ENCODE data around the gene HDAC4.

HDAC4 gene

DNA sequence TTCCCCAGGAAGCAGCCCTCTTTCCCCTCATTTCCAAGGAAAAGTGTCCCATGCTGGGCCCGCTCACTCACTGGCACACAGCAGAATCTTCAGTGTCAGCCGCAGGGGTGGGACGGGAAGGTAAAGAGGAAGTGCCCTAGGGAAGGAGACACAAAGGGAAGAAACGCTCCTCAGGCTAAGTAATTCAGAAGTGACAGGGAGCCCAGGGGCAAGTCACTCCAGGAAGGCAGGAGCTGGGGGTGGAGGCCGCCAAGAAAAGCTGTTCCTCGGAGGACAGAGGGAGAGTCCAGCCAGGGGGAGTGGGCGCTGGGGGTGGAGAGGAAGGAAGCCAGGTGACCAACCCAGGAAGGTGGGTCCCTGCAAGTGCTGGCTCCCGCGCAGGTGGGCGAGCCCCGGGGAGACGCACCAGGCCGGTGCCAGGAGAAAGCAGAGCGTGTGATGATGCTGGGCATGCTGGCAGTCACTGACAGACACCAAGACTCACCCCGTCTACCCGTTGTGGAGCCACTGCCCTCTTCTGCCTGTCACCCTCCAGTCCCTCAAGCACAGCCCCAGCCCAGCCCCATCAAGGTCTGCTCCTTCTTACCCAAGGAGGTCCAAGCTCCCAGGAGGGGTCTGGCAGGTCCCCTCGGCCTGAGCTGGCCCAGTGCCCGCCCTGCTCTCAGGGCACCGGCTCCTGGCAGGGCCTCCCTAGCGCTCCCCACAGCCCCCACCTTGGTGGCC is 21.7 kb downstream of the HDAC4 start:
- Histone ChIP-seq H3K9ac (ENCODE audit: low read length in 5 of 5) (no peak overlapping the region), H3K27me3 (ENCODE audit: control insufficient read depth in 5 of 5, insufficient read depth in 4 of 5, low read length in 5 of 5) (no peaks in the 10 kb centered on the region), H3K36me3 (ENCODE audit: control insufficient read depth in 5 of 5, insufficient read depth in 5 of 5, low read length in 5 of 5) (peaks cover 0 to 16% (median 3%) of the 10 kb centered on the region in 5 donors), H3K27ac (ENCODE audit: low read depth, low read length) (no peak overlapping the region), H3K4me1 (ENCODE audit: control insufficient read depth in 5 of 5, insufficient read depth in 5 of 5, low read length in 5 of 5) (peaks cover 0 to 21% (median 8%) of the 10 kb centered on the region in 5 donors), H3K4me3 (ENCODE audit: low read depth in 1 of 5, low read length in 5 of 5) (no peak overlapping the region), H3K9me3 (ENCODE audit: control insufficient read depth in 5 of 5, low read length in 5 of 5) (no peaks in the 10 kb centered on the region)

- Histone ChIP-seq H3K27me3 (ENCODE audit: control insufficient read depth in 5 of 5, insufficient read depth in 4 of 5, low read length in 5 of 5) (no peaks in the 10 kb centered on the region), H3K27ac (ENCODE audit: low read depth, low read length) (no peak overlapping the region), H3K9me3 (ENCODE audit: control insufficient read depth in 5 of 5, low read length in 5 of 5) (no peaks in the 10 kb centered on the region), H3K4me3 (ENCODE audit: low read depth in 1 of 5, low read length in 5 of 5) (no peak overlapping the region), H3K4me1 (ENCODE audit: control insufficient read depth in 5 of 5, insufficient read depth in 5 of 5, low read length in 5 of 5) (peaks cover 0 to 21% (median 8%) of the 10 kb centered on the region in 5 donors), H3K9ac (ENCODE audit: low read length in 5 of 5) (peak overlapping the region in 1 of 5 donors; percentile 26), H3K36me3 (ENCODE audit: control insufficient read depth in 5 of 5, insufficient read depth in 5 of 5, low read length in 5 of 5) (peaks cover 0 to 16% (median 3%) of the 10 kb centered on the region in 5 donors)
Measured at GRCh38 chr2:239378021-239378917, 22.6 kb downstream of the HDAC4 start.

DNA sequence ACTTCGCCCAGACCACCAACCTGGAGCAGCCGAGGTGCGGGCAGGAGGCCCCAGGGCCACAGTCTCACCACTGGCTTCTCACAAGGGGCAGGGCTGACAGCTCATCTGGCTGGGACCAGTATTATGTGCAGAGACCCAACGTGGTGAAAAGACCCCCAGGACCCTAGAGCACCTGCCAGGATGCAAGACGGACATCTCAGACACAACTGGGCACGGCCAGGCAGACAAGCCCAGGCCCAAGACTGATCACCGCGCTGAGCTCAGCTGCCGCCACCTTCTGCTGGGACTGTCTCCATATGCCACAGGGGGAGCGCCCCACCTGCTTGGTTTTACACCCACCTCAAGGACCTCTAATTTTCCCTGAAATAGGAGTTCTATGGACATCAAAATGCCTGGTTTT is 23.2 kb downstream of the HDAC4 start:
- Histone ChIP-seq H3K4me3 (ENCODE audit: low read depth in 1 of 5, low read length in 5 of 5) (no peak overlapping the region), H3K4me1 (ENCODE audit: control insufficient read depth in 5 of 5, insufficient read depth in 5 of 5, low read length in 5 of 5) (peaks cover 0 to 21% (median 8%) of the 10 kb centered on the region in 5 donors), H3K27ac (ENCODE audit: low read depth, low read length) (no peak overlapping the region), H3K36me3 (ENCODE audit: control insufficient read depth in 5 of 5, insufficient read depth in 5 of 5, low read length in 5 of 5) (peaks cover 0 to 16% (median 3%) of the 10 kb centered on the region in 5 donors), H3K27me3 (ENCODE audit: control insufficient read depth in 5 of 5, insufficient read depth in 4 of 5, low read length in 5 of 5) (no peaks in the 10 kb centered on the region), H3K9ac (ENCODE audit: low read length in 5 of 5) (no peak overlapping the region), H3K9me3 (ENCODE audit: control insufficient read depth in 5 of 5, low read length in 5 of 5) (no peaks in the 10 kb centered on the region)

- Histone ChIP-seq H3K27ac (ENCODE audit: low read depth, low read length) (no peak overlapping the region), H3K4me3 (ENCODE audit: low read depth in 1 of 5, low read length in 5 of 5) (no peak overlapping the region), H3K36me3 (ENCODE audit: control insufficient read depth in 5 of 5, insufficient read depth in 5 of 5, low read length in 5 of 5) (peaks cover 0 to 16% (median 3%) of the 10 kb centered on the region in 5 donors), H3K9me3 (ENCODE audit: control insufficient read depth in 5 of 5, low read length in 5 of 5) (no peaks in the 10 kb centered on the region), H3K4me1 (ENCODE audit: control insufficient read depth in 5 of 5, insufficient read depth in 5 of 5, low read length in 5 of 5) (peaks cover 0 to 21% (median 8%) of the 10 kb centered on the region in 5 donors), H3K27me3 (ENCODE audit: control insufficient read depth in 5 of 5, insufficient read depth in 4 of 5, low read length in 5 of 5) (no peaks in the 10 kb centered on the region), H3K9ac (ENCODE audit: low read length in 5 of 5) (no peak overlapping the region)
Measured at GRCh38 chr2:239376942-239377531, 23.8 kb downstream of the HDAC4 start.

DNA sequence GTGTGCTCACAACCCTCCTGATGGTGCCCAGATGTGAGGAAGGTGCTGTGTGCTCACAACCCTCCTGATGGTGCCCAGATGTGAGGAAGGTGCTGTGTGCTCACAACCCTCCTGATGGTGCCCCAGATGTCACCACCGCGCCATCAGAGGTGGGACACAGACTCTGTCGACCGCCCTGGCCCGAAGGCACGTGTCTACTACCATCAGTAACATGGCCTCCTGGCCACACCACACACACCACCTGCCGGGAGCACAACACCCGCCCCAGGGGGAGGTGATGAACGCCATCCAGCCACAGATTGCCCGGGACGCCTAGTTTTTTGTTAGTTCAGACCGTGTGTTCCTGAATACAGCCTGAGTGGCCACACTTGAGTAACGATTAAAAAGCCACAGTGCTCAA is 24.5 kb downstream of the HDAC4 start:
- Histone ChIP-seq H3K27me3 (ENCODE audit: control insufficient read depth in 5 of 5, insufficient read depth in 4 of 5, low read length in 5 of 5) (no peaks in the 10 kb centered on the region), H3K4me1 (ENCODE audit: control insufficient read depth in 5 of 5, insufficient read depth in 5 of 5, low read length in 5 of 5) (peaks cover 0 to 16% (median 8%) of the 10 kb centered on the region in 5 donors), H3K27ac (ENCODE audit: low read depth, low read length) (no peak overlapping the region), H3K36me3 (ENCODE audit: control insufficient read depth in 5 of 5, insufficient read depth in 5 of 5, low read length in 5 of 5) (peaks cover 0 to 16% (median 3%) of the 10 kb centered on the region in 5 donors), H3K9me3 (ENCODE audit: control insufficient read depth in 5 of 5, low read length in 5 of 5) (no peaks in the 10 kb centered on the region), H3K4me3 (ENCODE audit: low read depth in 1 of 5, low read length in 5 of 5) (no peak overlapping the region), H3K9ac (ENCODE audit: low read length in 5 of 5) (no peak overlapping the region)

GRCh38 chr2:239375278-239376061 is 25.4 kb downstream of the HDAC4 start:
- peaks cover 0 to 10% (median 7%) of the 10 kb centered on the region in 5 donors for H3K4me1 ChIP-seq (ENCODE audit: control insufficient read depth in 5 of 5, insufficient read depth in 5 of 5, low read length in 5 of 5)
- no peaks in the 10 kb centered on the region for H3K9me3 ChIP-seq (ENCODE audit: control insufficient read depth in 5 of 5, low read length in 5 of 5)
- no peaks in the 10 kb centered on the region for H3K27me3 ChIP-seq (ENCODE audit: control insufficient read depth in 5 of 5, insufficient read depth in 4 of 5, low read length in 5 of 5)
- H3K36me3 ChIP-seq (ENCODE audit: control insufficient read depth in 5 of 5, insufficient read depth in 5 of 5, low read length in 5 of 5), result peaks cover 0 to 16% (median 3%) of the 10 kb centered on the region in 5 donors
- no peak overlapping the region for H3K27ac ChIP-seq (ENCODE audit: low read depth, low read length)
- no peak overlapping the region for H3K9ac ChIP-seq (ENCODE audit: low read length in 5 of 5)
- H3K4me3 ChIP-seq (ENCODE audit: low read depth in 1 of 5, low read length in 5 of 5), result no peak overlapping the region

DNA sequence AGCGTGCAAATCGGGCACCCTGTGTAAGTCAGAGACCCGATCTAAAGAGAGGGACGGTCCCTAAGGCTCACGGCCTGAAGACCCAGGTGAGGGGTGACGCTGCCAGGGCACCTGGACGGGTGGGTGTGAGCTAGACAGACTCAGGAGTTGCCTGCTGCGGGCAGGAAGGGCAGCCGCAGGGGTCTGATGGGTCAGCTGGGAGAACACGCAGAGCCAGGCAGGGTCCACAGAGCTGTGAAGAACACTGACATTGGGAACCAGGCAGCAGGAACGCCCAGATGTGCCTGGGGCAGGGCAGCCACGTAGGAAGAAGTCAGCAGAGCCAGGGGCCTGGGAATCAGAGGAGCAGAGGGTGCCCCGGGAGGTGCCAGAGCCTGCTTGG is 25.9 kb downstream of the HDAC4 start:
- no peaks in the 10 kb centered on the region for H3K27me3 ChIP-seq (ENCODE audit: control insufficient read depth in 5 of 5, insufficient read depth in 4 of 5, low read length in 5 of 5)
- no peak overlapping the region for H3K9ac ChIP-seq (ENCODE audit: low read length in 5 of 5)
- peaks cover 0 to 16% (median 8%) of the 10 kb centered on the region in 5 donors for H3K4me1 ChIP-seq (ENCODE audit: control insufficient read depth in 5 of 5, insufficient read depth in 5 of 5, low read length in 5 of 5)
- no peak overlapping the region for H3K27ac ChIP-seq (ENCODE audit: low read depth, low read length)
- peaks cover 0 to 16% (median 3%) of the 10 kb centered on the region in 5 donors for H3K36me3 ChIP-seq (ENCODE audit: control insufficient read depth in 5 of 5, insufficient read depth in 5 of 5, low read length in 5 of 5)
- no peaks in the 10 kb centered on the region for H3K9me3 ChIP-seq (ENCODE audit: control insufficient read depth in 5 of 5, low read length in 5 of 5)
- no peak overlapping the region for H3K4me3 ChIP-seq (ENCODE audit: low read depth in 1 of 5, low read length in 5 of 5)

GRCh38 chr2:239372835-239373234 is 28.0 kb downstream of the HDAC4 start:
- Histone ChIP-seq H3K9me3 (ENCODE audit: control insufficient read depth in 5 of 5, low read length in 5 of 5) (no peaks in the 10 kb centered on the region), H3K36me3 (ENCODE audit: control insufficient read depth in 5 of 5, insufficient read depth in 5 of 5, low read length in 5 of 5) (peaks cover 0 to 15% (median 4%) of the 10 kb centered on the region in 5 donors), H3K4me1 (ENCODE audit: control insufficient read depth in 5 of 5, insufficient read depth in 5 of 5, low read length in 5 of 5) (peaks cover 0 to 11% (median 2%) of the 10 kb centered on the region in 5 donors), H3K4me3 (ENCODE audit: low read depth in 1 of 5, low read length in 5 of 5) (no peak overlapping the region), H3K27ac (ENCODE audit: low read depth, low read length) (no peak overlapping the region), H3K9ac (ENCODE audit: low read length in 5 of 5) (no peak overlapping the region), H3K27me3 (ENCODE audit: control insufficient read depth in 5 of 5, insufficient read depth in 4 of 5, low read length in 5 of 5) (no peaks in the 10 kb centered on the region)
